Measurements from ENCODE around the gene CYB5B. TPM values are rescaled to one million over a fixed set of nuclear protein-coding genes. Genes with fewer than 3 reads are reported as not detected.
A peak's percentile ranks its signal among the peaks of the same experiment; 100 is the strongest.

The CYB5B gene
- total and polyA plus RNA-seq, 12 donors = 53.8 to 84.2 (median 71.7) TPM

DNA sequence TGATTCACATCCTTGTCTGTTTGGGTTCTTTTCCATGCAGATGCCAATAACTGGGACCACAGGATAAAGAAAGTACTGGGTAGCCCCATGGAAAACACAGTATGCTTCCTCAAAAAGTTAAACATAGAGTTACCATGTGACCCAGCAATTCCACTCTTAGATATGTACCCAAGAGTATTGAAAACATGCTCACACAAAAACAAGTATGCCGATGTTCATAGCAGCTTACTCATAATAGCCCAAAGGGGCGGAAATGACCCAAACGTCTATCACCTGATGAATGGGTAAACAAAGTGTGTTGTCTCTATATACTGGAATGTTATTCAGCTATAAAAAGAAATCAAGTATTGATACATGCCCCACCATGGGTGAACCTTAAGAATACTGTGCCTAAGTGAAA is 55.4 kb downstream of the CYB5B start:
- peaks cover 2 to 43% (median 27%) of the 10 kb centered on the region in 9 donors for H3K4me1 ChIP-seq
- no peak overlapping the region for H3K4me3 ChIP-seq
- ATAC-seq (no peak), DNase-seq (no peak)
- 86 to 88% methylated on average over 3 of the region's 3 CpGs for WGBS, 2 donors
- H3K36me3 ChIP-seq = no peaks in the 10 kb centered on the region
- H3K9me3 ChIP-seq = no peaks in the 10 kb centered on the region
- TF ChIP-seq, protein P1, sequence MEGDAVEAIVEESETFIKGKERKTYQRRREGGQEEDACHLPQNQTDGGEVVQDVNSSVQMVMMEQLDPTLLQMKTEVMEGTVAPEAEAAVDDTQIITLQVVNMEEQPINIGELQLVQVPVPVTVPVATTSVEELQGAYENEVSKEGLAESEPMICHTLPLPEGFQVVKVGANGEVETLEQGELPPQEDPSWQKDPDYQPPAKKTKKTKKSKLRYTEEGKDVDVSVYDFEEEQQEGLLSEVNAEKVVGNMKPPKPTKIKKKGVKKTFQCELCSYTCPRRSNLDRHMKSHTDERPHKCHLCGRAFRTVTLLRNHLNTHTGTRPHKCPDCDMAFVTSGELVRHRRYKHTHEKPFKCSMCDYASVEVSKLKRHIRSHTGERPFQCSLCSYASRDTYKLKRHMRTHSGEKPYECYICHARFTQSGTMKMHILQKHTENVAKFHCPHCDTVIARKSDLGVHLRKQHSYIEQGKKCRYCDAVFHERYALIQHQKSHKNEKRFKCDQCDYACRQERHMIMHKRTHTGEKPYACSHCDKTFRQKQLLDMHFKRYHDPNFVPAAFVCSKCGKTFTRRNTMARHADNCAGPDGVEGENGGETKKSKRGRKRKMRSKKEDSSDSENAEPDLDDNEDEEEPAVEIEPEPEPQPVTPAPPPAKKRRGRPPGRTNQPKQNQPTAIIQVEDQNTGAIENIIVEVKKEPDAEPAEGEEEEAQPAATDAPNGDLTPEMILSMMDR (IDR thresholded peaks at IDR 0.05) = no peak
- H3K27ac ChIP-seq = no peak overlapping the region
- intact Hi-C loops (cut with DNase I) = loop anchor here in 4 of 10 donors (5.0 to 10.0 kb wide), 5 partner anchors 32 to 88 kb away; partner anchors contain the start of genes NFAT5 (in 2 of the 4) and CYB5B (in 1 of the 4)
- peaks cover 0 to 52% (median 0%) of the 10 kb centered on the region in 7 donors for H3K27me3 ChIP-seq

GRCh38 chr16:69481901-69482341 is 57.5 kb downstream of the CYB5B start:
- Histone ChIP-seq H3K4me1 (peaks cover 2 to 39% (median 27%) of the 10 kb centered on the region in 9 donors), H3K9me3 (no peaks in the 10 kb centered on the region), H3K27me3 (peaks cover 0 to 57% (median 0%) of the 10 kb centered on the region in 7 donors), H3K27ac (peak overlapping the region; percentile 14 to 94 (median 85)), H3K4me3 (peak overlapping the region in 6 of 10 donors; percentile 17 to 45 (median 32)), H3K36me3 (no peaks in the 10 kb centered on the region)
- ATAC-seq (peak; percentile 96 to 99 (median 96)), DNase-seq (peak; percentile 89 to 91)
- TF ChIP-seq, protein P1 (IDR thresholded peaks at IDR 0.05) = peak in 5 of 9 donors; percentile 14 to 53 (median 40)
- 26 to 40% methylated on average over 12 of the region's 12 CpGs for WGBS, 2 donors
- intact Hi-C loops (cut with DNase I) = loop anchor here in 4 of 10 donors (1.0 to 10.0 kb wide), 8 partner anchors 35 to 85 kb away; partner anchors contain the start of genes NFAT5 (in 4 of the 4) and CYB5B (in 2 of the 4)

DNA sequence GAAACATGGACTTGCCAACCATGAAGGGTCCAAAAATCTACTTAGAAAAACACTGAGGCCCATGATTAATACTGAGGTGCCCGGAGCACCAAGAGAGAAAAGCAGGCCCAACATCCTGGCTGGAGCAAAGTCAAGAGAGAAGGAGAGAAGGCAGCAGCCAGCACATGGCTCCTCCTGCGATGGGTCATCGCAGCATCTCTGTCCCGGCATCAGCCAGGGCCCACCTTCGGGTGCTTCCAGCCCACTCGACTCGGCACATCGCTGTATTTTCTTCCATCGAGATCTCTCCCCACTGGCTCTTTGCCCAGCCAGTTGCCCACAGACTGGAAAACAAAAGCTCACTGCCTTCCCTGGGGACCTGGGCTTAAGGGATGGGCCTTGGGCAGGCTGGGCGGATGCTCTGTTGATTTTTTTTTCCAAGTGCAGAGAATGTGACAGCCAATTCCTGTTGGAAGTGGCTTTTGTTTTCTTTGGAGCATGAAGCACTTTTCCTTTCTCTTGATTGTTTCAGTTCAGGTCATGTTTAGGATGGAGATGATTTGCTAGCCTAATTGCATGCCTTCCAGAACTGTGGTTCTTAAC is 58.1 kb downstream of the CYB5B start:
- Histone ChIP-seq H3K27me3 (peaks cover 0 to 58% (median 0%) of the 10 kb centered on the region in 7 donors), H3K9me3 (no peaks in the 10 kb centered on the region), H3K27ac (peak overlapping the region; percentile 14 to 94 (median 85)), H3K4me1 (peaks cover 2 to 33% (median 24%) of the 10 kb centered on the region in 9 donors), H3K4me3 (peak overlapping the region in 7 of 10 donors; percentile 17 to 45 (median 32)), H3K36me3 (no peaks in the 10 kb centered on the region)
- intact Hi-C loops (cut with DNase I) = loop anchor here in 4 of 10 donors (1.0 to 10.0 kb wide), 8 partner anchors 35 to 85 kb away; partner anchors contain the start of genes NFAT5 (in 4 of the 4) and CYB5B (in 2 of the 4)
- 36 to 53% methylated on average over 10 of the region's 10 CpGs for WGBS, 2 donors
- ATAC-seq (peak; percentile 80 to 95 (median 87)), DNase-seq (peak; percentile 66 to 85)
- TF ChIP-seq, protein P1 (IDR thresholded peaks at IDR 0.05) = peak in 1 of 9 donors; percentile 0

DNA sequence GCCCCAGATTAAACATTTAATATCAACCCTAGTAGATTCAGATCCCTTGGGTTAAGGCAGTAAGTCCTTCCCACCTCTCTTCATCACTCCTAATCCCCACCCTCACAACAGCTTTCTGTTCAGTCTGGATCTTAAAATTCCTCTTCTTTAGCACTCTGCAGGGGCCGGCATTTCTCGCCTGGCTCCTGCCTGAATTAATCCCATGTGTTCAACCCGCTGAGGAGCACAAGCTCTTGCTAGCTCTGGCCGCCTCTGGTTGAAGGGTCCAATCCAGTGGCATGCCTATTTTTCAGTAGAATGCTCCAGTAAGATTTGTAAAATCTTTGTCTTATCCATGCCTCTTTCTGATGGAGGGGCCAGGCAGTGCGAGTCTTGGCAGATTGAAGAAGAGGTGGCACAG is 59.2 kb downstream of the CYB5B start:
- Histone ChIP-seq H3K4me1 (peaks cover 2 to 30% (median 19%) of the 10 kb centered on the region in 9 donors), H3K36me3 (no peaks in the 10 kb centered on the region), H3K9me3 (no peaks in the 10 kb centered on the region), H3K27me3 (peaks cover 0 to 52% (median 0%) of the 10 kb centered on the region in 7 donors), H3K27ac (peak overlapping the region in 2 of 10 donors; percentile 3 to 15), H3K4me3 (no peak overlapping the region)
- TF ChIP-seq, protein P1 (IDR thresholded peaks at IDR 0.05) = no peak
- intact Hi-C loops (cut with DNase I) = loop anchor here in 4 of 10 donors (2.0 to 10.0 kb wide), 6 partner anchors 36 to 85 kb away; partner anchors contain the start of genes NFAT5 (in 2 of the 4) and CYB5B (in 1 of the 4)
- DNase-seq (no peak), ATAC-seq (no peak)
- 75 to 82% methylated on average over 5 of the region's 5 CpGs for WGBS, 2 donors

All from heart right ventricle (tissue), 16 donors.